ENCODE measurements around the gene PC.
"Not testable (repeated sequence)": the region's sequence is repeated elsewhere in the genome, so short reads cannot be mapped to it uniquely, and the experiment has no call there.

The PC gene

GRCh38 chr11:66978229-66978628 lies 20.0 kb upstream of the PC start:
- DNase-seq, result no peak

GRCh38 chr11:66976925-66977324 lies 18.7 kb upstream of the PC start:
- no peak for DNase-seq

- peak in 1 of 4 experiments; percentile 8 for DNase-seq
These were observed 17.9 kb upstream of the PC start for GRCh38 chr11:66976028-66976467.

- DNase-seq, result no peak
These were observed 17.3 kb upstream of the PC start for GRCh38 chr11:66975405-66976027.

- DNase-seq, result no peak
These were observed 16.7 kb upstream of the PC start, which contains the start of gene C11orf86 for GRCh38 chr11:66974724-66975404. C11orf86 (plus strand) TSS chr11:66975304; CDS start chr11:66975363, 59 bp downstream.

GRCh38 chr11:66973956-66974580 lies 15.9 kb upstream of the PC start:
- DNase-seq, result no peak

- no peak for DNase-seq
These were observed 13.3 kb upstream of the PC start for GRCh38 chr11:66971488-66971887.

GRCh38 chr11:66970807-66971442 lies 12.7 kb upstream of the PC start:
- no peak for DNase-seq

GRCh38 chr11:66970371-66970806 lies 12.2 kb upstream of the PC start:
- no peak for DNase-seq

GRCh38 chr11:66969584-66970225 lies 11.5 kb upstream of the PC start:
- no peak for DNase-seq

GRCh38 chr11:66967670-66968425 lies 9.7 kb upstream of the PC start:
- no peak for DNase-seq

GRCh38 chr11:66966351-66966750 lies 8.2 kb upstream of the PC start:
- no peak for DNase-seq

GRCh38 chr11:66964495-66964894 lies 6.3 kb upstream of the PC start:
- DNase-seq, result no peak

GRCh38 chr11:66962801-66963200 lies 4.6 kb upstream of the PC start:
- no peak for DNase-seq

GRCh38 chr11:66962247-66962646 lies 4.1 kb upstream of the PC start:
- DNase-seq, result no peak

GRCh38 chr11:66961691-66962213 lies 3.6 kb upstream of the PC start:
- DNase-seq, result not testable (repeated sequence)

- DNase-seq, result no peak
These were observed 732 bp upstream of the PC start for GRCh38 chr11:66958956-66959274.

GRCh38 chr11:66957971-66958231 lies 282 bp downstream of the PC start:
- peak in 1 of 4 experiments; percentile 72 for DNase-seq

GRCh38 chr11:66956689-66957290 lies 1.4 kb downstream of the PC start:
- DNase-seq, result no peak

GRCh38 chr11:66953081-66953833 lies 4.9 kb downstream of the PC start:
- no peak for DNase-seq

- no peak for DNase-seq
These were observed 6.3 kb downstream of the PC start for GRCh38 chr11:66951927-66952337.

All from activated naive CD4-positive, alpha-beta T cell (primary cell).